COLO829 (cell line): Measurements from ENCODE around the gene TUNAR.
"Not testable (repeated sequence)": the region's sequence is repeated elsewhere in the genome, so short reads cannot be mapped to it uniquely, and the experiment has no call there.

Source experiments
- DNase-seq: peaks from one replicate; pipeline ENCODE4 v3.0.0; 2012; ENCODE audit warnings: low spot score

Gene TUNAR

DNA sequence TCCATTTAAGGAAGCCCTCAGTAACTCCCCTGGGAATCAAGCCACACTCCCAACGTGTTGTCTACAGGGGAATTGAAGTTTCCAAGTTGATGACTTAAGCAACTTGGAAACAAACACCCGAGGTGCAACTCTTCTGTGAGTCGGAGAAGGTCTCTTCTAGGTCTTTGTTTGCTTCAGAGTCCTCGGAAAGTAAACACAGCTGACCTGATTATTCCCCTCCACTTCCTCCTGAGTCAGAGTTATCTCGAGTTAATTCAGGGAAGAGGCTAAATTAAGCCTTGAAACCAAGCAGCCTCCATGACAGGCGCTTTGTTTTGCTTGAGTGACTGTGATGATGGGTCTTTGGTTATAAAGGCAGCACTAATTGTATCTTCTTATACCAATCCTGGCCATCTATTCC, 41.8 kb downstream of the TUNAR start:
- peak; percentile 15 for DNase-seq

GRCh38 chr14:95920769-95921438, 44.3 kb downstream of the TUNAR start:
- DNase-seq, result no peak

GRCh38 chr14:95922080-95922479, 45.4 kb downstream of the TUNAR start:
- no peak for DNase-seq

- DNase-seq, result no peak
These were observed 52.1 kb downstream of the TUNAR start for GRCh38 chr14:95928751-95929150.

GRCh38 chr14:95931384-95931783, 54.8 kb downstream of the TUNAR start:
- DNase-seq, result no peak

DNA sequence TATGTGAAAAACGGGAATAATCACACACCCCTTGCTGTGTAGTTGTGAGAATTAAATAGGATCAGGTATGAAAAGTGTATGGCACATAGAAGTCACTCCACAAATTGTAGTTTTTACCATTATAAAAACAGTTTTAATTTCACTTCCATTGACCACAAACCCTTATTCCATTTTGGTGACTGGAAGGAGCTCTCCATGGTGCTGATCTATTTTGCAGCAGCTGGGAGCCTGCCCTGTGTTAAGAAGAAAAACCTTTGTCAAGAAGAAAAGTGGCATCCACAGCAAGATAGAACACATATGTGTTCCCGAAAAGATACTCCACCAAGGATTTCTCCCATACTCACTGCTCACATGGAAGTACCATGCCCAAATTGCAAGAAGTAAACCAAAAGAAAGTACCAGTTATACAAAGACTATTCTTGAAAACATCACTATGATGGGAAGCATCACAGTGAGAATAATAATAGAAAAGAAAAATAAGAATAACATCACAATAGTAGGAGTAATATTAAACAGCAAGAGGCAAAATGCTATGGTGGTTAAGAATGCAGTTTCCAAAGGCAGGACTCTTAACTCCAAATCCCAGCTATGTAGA, 58.7 kb downstream of the TUNAR start:
- no peak for DNase-seq

- no peak for DNase-seq
These were observed 59.4 kb downstream of the TUNAR start for GRCh38 chr14:95936041-95936440.

DNA sequence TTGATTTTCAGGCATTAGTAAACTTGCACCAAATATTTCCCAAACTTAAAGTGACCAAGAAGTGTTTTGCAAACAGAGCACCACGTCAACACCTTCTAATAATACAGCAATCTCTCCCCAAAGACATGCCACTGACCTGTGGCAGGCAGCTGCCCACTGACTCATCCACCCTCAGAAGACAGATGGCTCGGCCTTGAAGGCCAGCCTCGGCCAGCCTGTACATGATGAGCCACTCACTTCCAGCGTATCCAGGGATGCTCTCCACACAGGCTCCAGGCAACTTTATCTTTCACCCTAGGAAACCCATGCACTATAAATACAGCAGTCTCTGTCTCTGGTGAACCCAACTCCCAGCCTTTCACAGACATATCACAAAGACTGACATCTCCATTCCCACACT, 62.7 kb downstream of the TUNAR start:
- no peak for DNase-seq

DNA sequence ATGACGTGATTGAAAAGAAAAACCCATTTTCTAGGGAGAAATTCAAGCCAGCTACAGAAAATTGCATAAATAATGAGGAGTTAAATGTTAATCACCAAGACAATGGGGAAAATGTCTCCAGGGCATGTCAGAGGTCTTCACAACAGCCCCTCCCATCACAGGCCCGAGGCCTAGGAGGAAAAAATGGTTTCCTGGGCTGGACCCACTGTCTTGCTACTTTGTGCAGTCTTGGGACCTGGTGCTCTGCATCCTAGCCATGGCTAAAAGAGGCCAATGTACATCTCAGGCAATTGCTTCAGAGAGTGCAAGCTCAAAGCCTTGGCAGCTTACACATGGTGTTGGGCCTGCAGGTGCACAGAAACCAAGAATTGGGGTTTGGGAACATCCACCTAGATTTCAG, 65.3 kb downstream of the TUNAR start:
- DNase-seq, result no peak

- no peak for DNase-seq
These were observed 67.1 kb downstream of the TUNAR start for GRCh38 chr14:95943699-95944098.

DNA sequence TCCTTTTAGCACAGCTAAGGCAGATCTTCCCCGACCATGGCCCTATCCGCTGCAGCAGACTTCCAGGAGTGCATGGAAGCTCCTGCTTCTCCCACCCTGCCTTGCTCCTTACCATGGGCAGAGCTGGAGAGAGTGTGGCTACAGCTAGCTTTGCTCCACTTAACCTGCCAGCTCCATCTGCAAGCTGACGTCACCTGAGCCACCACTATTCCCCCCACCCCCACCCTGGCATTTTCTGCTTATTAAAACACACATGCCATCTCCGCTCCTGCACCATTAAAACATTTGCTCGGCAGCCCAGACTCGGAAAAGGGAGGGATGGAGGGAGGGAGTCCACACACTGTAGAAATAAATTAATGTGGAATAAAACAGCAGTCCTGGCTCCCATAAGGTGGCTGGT, 67.8 kb downstream of the TUNAR start:
- no peak for DNase-seq

DNA sequence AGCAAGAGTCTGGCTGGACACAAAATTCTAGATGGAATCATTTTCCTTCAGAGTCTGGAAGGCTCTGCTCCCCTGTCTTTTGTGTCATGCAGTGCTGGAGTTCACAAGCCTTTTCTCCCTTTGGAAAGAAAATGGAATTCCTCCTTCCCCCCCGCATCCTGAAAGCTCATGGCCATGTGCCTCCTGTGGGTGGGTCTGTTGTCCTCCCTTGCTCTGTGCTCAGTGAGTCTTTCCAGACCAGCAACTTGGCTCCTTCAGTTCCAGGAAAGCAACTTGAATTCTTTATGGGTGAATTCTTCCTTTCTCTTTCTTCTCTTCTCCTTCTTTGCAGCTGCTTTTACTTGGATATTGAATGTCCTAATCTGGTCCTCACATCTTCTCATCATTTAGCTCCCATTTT, 70.2 kb downstream of the TUNAR start:
- DNase-seq, result no peak

DNA sequence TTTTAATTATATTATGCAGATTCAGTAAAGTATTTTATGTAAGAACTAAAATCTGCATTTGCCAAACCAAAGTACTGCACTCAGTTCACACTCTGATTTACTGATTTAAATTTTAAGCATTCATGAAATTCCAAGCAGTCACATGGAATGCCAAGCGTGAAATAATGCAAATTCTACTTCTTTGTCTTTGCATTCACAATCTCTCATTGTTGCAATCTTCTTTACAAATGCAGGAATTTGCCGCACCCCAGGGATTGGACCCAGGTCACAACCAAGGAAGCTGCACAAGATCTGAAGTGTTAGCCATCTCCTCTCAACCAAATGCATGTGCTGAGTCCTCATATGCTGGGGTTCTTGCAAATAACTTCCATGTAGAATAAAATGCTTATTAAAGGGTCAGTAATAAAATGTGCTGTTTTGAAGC, 71.9 kb downstream of the TUNAR start:
- DNase-seq, result no peak

DNA sequence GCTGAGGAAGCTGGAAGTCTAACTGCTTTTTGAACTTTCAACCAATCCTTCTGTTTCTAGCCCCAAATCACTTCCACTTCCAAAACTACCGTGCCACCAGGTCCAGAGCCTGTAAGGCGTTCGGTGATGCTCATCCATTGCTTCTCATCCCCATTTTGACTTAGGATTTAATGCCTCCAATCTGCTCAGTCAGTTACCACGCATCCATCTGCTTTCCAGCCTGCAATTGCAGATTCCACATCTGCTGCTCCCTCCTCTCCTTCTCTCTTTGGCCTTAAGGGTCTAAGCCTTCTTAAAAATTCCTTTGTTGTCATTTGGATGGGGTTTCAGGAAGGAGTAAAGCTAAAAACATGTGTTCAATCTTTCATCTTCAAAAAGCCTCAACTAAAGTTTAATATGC, 74.7 kb downstream of the TUNAR start:
- no peak for DNase-seq

DNA sequence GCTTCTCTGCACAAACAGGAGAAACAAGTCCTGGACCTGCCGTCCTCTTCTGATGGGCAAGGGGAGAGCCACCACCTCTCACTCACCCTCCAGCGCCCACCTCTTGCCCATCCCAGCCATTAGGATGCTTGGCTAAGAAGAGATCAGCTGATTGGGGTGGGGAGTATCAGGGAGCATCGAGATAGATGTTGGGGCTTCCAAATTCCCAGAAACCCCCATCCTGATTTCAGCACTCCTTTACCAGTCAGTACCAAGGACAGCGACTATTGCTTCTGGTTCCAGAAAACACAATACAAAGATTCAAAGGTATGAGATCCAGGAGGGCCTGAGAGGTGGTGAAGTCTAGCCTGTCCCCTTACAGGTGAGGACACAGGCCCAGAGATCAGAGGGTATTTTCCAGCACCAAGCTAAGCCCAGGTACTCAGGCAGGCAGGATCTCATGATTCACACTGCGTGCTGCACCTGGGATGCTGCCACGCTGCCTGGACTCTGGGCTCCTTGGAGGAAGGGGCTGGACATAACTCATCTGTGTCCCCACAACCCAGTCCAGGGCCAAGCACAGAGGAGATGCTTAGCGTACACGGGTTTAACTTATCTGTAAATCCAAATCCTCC, 76.6 kb downstream of the TUNAR start:
- DNase-seq, result no peak

GRCh38 chr14:95956601-95957460, 80.2 kb downstream of the TUNAR start:
- DNase-seq, result no peak

GRCh38 chr14:95958105-95958504, 81.5 kb downstream of the TUNAR start:
- no peak for DNase-seq

DNA sequence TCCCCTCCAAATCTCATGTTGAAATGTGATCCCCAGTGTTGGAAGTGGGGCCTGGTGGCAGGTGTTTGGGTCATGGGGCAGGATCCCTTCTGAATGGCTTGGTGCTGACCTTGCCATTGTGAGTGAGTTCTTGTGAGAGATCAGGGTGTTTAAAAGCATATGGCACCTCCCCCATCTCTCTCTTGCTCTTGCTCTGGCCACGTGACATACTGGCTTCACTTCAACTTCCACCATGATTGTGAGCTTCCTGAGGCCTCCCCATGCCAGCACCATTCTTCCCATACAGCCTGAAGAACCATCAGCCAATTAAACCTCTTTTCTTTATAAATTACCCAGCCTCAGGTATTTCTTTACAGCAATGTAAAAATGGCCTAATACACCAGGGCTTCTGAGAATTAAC, 82.7 kb downstream of the TUNAR start:
- no peak for DNase-seq

DNA sequence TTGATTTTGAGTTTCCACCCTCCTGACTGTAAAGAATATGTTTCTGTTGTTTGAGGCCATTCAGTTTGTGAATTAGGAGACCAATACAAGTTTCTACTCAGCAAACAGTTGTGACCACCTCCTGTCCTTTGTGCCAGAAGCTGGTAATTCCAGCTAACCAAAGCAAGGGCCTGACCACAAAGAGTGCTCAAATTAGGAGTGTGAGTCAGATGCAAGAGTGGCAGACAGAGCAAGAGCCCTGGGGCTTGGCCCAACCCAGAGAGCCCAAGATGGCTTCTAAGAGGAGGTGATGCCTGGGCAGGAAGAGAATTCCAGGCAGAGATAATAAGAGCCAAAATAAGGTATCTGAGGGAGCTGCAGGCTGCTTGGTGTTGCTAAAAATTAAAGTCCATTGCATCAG, 84.8 kb downstream of the TUNAR start:
- DNase-seq, result no peak

GRCh38 chr14:95964901-95965300, 88.3 kb downstream of the TUNAR start:
- no peak for DNase-seq

DNA sequence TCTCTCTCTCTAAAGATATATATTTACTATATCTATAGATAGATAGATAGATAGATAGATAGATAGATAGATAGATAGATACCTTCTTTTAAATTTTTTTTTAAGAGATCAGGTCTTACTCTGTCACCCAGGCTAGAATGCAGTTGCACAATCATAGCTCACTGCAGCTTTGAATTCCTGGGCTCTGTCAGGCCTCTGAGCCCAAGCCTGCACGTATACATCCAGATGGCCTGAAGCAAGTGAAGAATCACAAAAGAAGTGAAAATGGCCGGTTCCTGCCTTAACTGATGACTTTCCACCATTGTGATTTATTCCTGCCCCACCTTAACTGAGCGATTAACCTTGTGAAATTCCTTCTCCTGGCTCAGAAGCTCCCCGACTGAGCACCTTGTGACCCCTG, 91.4 kb downstream of the TUNAR start:
- DNase-seq, result not testable (repeated sequence)
